SJCRH30 (cell line): Measurements from ENCODE around the gene CLMN. TPM values are rescaled to one million over a fixed set of nuclear protein-coding genes. Genes with fewer than 3 reads are reported as not detected.

Experiments
- DNase-seq, 2 experiments: peaks; one replicate each; pipeline ENCODE4 v3.0.0-alpha.2; 2015 to 2020
- H3K27ac ChIP-seq: fragments of 250-450 bp; sonication (Bioruptor Pico); 2 replicates; pipeline ENCODE4 v1.5.1; 2020; ENCODE audit warnings: mild to moderate bottlenecking, moderate library complexity
- H3K27me3 ChIP-seq: fragments of 250-450 bp; sonication (Bioruptor Pico); 2 replicates; pipeline ENCODE4 v1.5.1; 2020; ENCODE audit warnings: mild to moderate bottlenecking, moderate library complexity
- H3K36me3 ChIP-seq: fragments of 250-450 bp; sonication (Bioruptor Pico); 2 replicates; pipeline ENCODE4 v1.5.1; 2020; ENCODE audit warnings: mild to moderate bottlenecking, moderate library complexity
- H3K4me1 ChIP-seq: fragments of 250-450 bp; sonication (Bioruptor Pico); 2 replicates; pipeline ENCODE4 v1.5.1; 2020; ENCODE audit warnings: mild to moderate bottlenecking, moderate library complexity
- H3K4me3 ChIP-seq: fragments of 250-450 bp; sonication (Bioruptor Pico); 2 replicates; pipeline ENCODE4 v1.5.1; 2020; ENCODE audit warnings: mild to moderate bottlenecking, moderate library complexity
- H3K9me3 ChIP-seq: fragments of 250-450 bp; sonication (Bioruptor Pico); replicated peaks from 2 replicates; pipeline ENCODE4 v1.5.1; 2020; ENCODE audit warnings: mild to moderate bottlenecking, moderate library complexity
- total RNA-seq: library from RNA; depleted of rRNA; stranded (reverse); fragments of >200 nt; shearing (Covaris generic); gene quantifications from 2 replicates; pipeline ENCODE4 v1.2.3, GENCODE V29; 2014

CLMN gene
- total RNA-seq, 1 experiment from 2014 or later, result 29.0 TPM

DNA sequence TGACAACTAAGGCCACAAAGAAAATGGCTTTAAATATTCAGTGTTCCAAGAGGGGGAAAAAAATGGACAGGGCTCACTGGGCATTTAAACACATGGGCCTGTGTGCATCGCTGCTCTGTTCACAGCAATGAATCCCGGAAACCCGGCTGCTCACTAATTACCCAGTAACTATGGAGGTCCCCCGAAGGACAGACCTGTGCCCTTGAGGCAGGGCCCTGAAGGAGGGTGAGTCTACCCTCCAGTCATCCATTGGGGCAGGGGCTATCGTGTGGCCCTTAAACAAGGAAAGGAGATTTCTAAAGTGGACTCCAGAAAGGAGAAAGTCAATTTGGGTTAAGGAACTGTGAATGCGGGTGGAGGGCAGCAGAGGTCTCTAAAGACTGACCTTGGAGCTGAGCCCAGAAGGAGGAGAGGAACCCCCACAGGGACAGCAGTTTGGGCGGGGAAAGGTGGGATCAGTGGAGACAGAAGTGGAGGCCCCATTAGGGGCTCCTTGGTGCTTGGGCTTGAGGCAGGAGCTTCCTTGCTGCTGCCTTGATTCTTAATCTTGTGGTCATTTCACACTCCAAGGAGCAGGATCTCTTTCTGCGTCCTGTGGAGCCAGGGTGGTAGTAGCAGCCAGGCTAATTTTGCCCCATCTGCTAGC, 1.4 kb upstream of the CLMN start:
- Histone ChIP-seq H3K4me1 (peaks cover 34% of the 10 kb centered on the region), H3K27me3 (no peaks in the 10 kb centered on the region), H3K27ac (no peak overlapping the region), H3K36me3 (no peaks in the 10 kb centered on the region), H3K4me3 (no peak overlapping the region), H3K9me3 (no peaks in the 10 kb centered on the region)
- no peak for DNase-seq

DNA sequence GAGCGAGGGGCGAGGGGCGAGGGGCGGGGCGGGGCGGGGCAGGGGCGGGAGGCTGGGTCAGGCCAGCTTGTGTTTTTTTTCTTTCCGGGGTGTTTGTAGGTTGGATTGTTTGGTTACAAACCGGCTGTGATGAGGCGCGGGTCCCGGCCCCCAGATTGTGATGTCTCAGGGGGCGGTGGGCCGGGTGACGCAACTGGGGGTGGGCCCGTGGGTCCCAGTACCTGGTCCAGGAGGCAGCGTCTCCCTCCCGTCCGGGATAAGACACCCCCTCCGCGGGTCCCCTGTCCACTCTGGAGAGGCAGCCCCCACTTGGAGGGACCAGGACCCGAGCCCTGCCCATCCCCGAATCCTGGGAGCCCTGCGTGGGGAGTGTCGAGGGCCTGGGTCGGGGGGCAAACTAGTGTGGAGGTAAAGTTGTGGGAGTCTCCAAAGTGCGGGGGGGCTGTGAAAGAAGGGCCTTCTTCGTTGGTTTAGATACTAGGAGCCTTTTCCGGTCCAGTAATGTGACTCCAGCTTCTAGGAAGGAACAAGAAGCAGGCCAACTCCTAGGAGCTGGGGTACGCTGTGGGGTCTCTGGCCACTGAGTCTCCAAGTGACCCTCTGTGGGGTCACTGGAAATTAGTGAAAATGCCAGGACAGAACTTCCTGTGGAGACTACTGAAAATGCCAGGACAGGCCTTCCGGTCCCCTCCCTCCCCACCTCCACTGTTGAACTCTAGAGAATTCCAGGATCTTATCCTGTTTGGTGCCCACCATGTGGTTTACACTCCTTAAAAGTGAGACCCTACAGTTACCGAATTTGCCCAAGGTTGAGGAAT, 579 bp upstream of the CLMN start:
- Histone ChIP-seq H3K9me3 (no peaks in the 10 kb centered on the region), H3K27me3 (no peaks in the 10 kb centered on the region), H3K4me1 (peaks cover 42% of the 10 kb centered on the region), H3K36me3 (no peaks in the 10 kb centered on the region), H3K4me3 (peak overlapping the region; percentile 64), H3K27ac (peak overlapping the region; percentile 64; the same call in 1 of the 2 replicates)
- peak in 1 of 2 experiments; percentile 43 for DNase-seq

GRCh38 chr14:95318399-95319311, 1.1 kb downstream of the CLMN start:
- Histone ChIP-seq H3K27me3 (no peaks in the 10 kb centered on the region), H3K36me3 (no peaks in the 10 kb centered on the region), H3K4me3 (peak overlapping the region; percentile 79), H3K27ac (peak overlapping the region; percentile 67), H3K9me3 (no peaks in the 10 kb centered on the region), H3K4me1 (peaks cover 54% of the 10 kb centered on the region)
- DNase-seq, result no peak

- peaks cover 60% of the 10 kb centered on the region for H3K4me1 ChIP-seq
- H3K27me3 ChIP-seq, result no peaks in the 10 kb centered on the region
- no peak for DNase-seq
Measured at GRCh38 chr14:95317817-95318343, 1.8 kb downstream of the CLMN start.

DNA sequence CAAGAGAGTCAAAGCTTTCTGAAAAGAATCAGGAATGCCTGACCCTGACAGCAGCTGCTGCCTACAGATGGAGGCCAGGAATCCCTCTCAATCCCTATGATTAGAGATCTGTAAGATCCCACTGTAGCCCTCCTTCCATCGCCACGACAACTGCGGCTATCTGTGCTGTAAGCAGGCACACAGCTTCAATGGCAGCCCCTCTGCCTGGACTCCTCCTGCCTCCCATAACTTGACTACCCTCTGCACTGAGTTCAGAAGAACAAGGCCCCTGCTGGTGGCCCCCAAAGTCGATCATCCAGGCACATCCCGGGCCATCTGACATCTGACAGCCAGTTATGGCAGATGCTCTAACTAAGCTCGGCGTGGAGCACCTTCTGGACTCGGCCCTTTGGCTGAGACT, 2.9 kb downstream of the CLMN start:
- no peaks in the 10 kb centered on the region for H3K36me3 ChIP-seq
- no peaks in the 10 kb centered on the region for H3K9me3 ChIP-seq
- peak overlapping the region; percentile 83 for H3K27ac ChIP-seq
- peaks cover 60% of the 10 kb centered on the region for H3K4me1 ChIP-seq
- peak; percentile 84 to 88 for DNase-seq
- H3K4me3 ChIP-seq, result peak overlapping the region; percentile 30
- H3K27me3 ChIP-seq, result no peaks in the 10 kb centered on the region

More at GRCh38 chr14:95317817-95318343, 1.8 kb downstream of the CLMN start:
- Histone ChIP-seq H3K36me3 (no peaks in the 10 kb centered on the region), H3K27ac (peak overlapping the region; percentile 83; the same call in 1 of the 2 replicates), H3K9me3 (no peaks in the 10 kb centered on the region), H3K4me3 (peak overlapping the region; percentile 79; the same call in 1 of the 2 replicates)

- DNase-seq, result no peak
- no peaks in the 10 kb centered on the region for H3K27me3 ChIP-seq
- peaks cover 58% of the 10 kb centered on the region for H3K4me1 ChIP-seq
- H3K27ac ChIP-seq, result peak overlapping the region; percentile 83; the same call in 1 of the 2 replicates
- H3K9me3 ChIP-seq, result no peaks in the 10 kb centered on the region
- no peak overlapping the region for H3K4me3 ChIP-seq
- no peaks in the 10 kb centered on the region for H3K36me3 ChIP-seq
Measured at GRCh38 chr14:95315579-95315978, 4.1 kb downstream of the CLMN start.

DNA sequence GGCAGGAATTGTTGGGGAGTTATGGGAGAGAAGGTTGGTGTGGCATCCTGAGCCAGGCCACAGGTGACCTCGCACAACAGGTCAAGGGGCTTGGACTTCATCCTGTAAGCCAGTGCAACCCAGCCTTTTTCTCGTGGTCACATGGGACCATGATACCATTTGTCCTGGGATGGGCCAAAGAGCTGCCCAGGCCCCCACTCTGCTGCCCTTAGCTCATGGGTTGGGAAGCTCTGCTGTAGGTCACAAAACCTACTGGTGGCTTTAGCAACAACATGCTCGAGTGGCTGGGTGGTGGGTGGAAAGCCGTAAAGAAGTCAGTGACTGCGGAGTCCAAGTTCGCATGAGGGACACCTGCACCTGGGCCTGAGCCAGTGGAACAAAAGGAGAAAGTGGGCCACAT, 4.6 kb downstream of the CLMN start:
- peaks cover 56% of the 10 kb centered on the region for H3K4me1 ChIP-seq
- no peak overlapping the region for H3K4me3 ChIP-seq
- DNase-seq, result no peak
- no peaks in the 10 kb centered on the region for H3K9me3 ChIP-seq
- no peaks in the 10 kb centered on the region for H3K27me3 ChIP-seq
- H3K27ac ChIP-seq, result no peak overlapping the region
- H3K36me3 ChIP-seq, result no peaks in the 10 kb centered on the region

- DNase-seq, result peak in 1 of 2 experiments; percentile 21
- H3K36me3 ChIP-seq, result no peaks in the 10 kb centered on the region
Measured at GRCh38 chr14:95314609-95315008, 5.1 kb downstream of the CLMN start.

DNA sequence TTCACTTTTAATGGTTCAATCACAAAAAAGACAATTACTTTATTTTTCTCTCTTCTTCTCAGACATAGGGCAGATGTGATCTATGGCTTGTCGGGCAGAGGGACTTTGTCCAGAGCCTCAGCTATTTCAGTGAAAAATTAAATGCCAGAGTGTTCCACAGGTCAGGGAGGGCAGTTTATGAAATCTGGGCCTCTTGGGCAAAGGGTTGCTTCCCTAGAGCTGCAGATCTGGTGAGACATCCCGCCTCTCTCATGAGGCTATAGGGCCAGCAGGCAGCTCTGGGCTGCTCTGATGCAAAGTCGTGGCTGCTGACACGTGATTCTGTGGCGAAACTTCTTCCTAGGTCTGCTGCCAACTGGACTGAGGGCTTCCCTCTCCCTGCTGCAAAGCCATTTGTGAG, 6.0 kb downstream of the CLMN start:
- Histone ChIP-seq H3K4me1 (peaks cover 67% of the 10 kb centered on the region), H3K4me3 (no peak overlapping the region), H3K9me3 (no peaks in the 10 kb centered on the region), H3K27me3 (no peaks in the 10 kb centered on the region), H3K27ac (peak overlapping the region; percentile 26; the same call in 1 of the 2 replicates), H3K36me3 (no peaks in the 10 kb centered on the region)
- peak in 1 of 2 experiments; percentile 41 for DNase-seq

More at GRCh38 chr14:95314609-95315008, 5.1 kb downstream of the CLMN start:
- peaks cover 60% of the 10 kb centered on the region for H3K4me1 ChIP-seq
- H3K27me3 ChIP-seq, result no peaks in the 10 kb centered on the region
- H3K4me3 ChIP-seq, result no peak overlapping the region
- H3K27ac ChIP-seq, result no peak overlapping the region
- no peaks in the 10 kb centered on the region for H3K9me3 ChIP-seq

- Histone ChIP-seq H3K4me3 (no peak overlapping the region), H3K36me3 (no peaks in the 10 kb centered on the region), H3K27ac (no peak overlapping the region), H3K9me3 (no peaks in the 10 kb centered on the region), H3K27me3 (no peaks in the 10 kb centered on the region), H3K4me1 (peaks cover 65% of the 10 kb centered on the region)
- DNase-seq, result no peak
Measured at GRCh38 chr14:95313190-95313589, 6.5 kb downstream of the CLMN start.

DNA sequence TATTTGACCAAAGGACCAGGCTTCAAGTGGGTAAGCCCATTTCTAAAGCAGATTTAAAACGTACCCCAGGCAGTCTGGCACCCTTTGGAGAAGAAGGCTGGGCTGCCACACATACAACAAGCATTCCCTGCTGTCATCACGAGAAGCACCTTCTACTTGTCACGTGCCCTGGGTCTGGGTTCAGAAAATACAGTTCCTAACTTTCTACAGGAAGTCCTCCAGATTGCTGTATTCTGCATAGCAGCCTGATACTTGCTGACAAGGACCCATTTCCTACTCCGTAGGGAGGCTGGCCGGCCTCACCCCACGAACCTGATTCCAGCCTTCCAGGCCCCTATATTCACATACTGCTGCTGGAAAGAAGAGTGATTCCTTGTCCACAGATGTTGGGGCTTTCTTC, 7.4 kb downstream of the CLMN start:
- no peaks in the 10 kb centered on the region for H3K9me3 ChIP-seq
- no peaks in the 10 kb centered on the region for H3K27me3 ChIP-seq
- DNase-seq, result no peak
- H3K4me1 ChIP-seq, result peaks cover 68% of the 10 kb centered on the region
- no peak overlapping the region for H3K4me3 ChIP-seq
- H3K36me3 ChIP-seq, result no peaks in the 10 kb centered on the region
- H3K27ac ChIP-seq, result no peak overlapping the region

DNA sequence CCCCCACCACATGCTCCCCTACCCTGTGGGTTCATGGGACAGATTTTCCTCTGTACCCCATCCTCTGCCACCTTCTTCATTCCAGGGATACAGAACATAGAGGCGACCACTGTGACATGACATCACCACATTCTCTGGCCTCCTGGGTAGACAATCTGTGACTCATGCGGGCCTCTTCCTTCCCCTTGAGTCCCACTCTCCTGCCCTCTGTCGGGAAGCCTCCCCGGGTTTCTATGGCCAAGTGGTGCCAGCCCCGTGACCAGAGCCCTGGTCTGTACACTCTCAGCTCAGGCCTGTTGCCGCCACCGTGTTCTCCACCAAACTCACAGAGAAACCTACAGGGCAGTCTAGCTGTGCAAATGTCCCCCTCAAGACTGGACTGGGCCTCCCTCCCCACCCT, 8.0 kb downstream of the CLMN start:
- Histone ChIP-seq H3K27ac (no peak overlapping the region), H3K27me3 (no peaks in the 10 kb centered on the region), H3K4me3 (no peak overlapping the region), H3K4me1 (peaks cover 64% of the 10 kb centered on the region), H3K9me3 (no peaks in the 10 kb centered on the region), H3K36me3 (no peaks in the 10 kb centered on the region)
- no peak for DNase-seq

- Histone ChIP-seq H3K9me3 (no peaks in the 10 kb centered on the region), H3K4me1 (peaks cover 56% of the 10 kb centered on the region)
- DNase-seq, result no peak
Measured at GRCh38 chr14:95310635-95311380, 8.9 kb downstream of the CLMN start.

More at GRCh38 chr14:95310635-95311380, 8.9 kb downstream of the CLMN start:
- no peaks in the 10 kb centered on the region for H3K27me3 ChIP-seq
- H3K27ac ChIP-seq, result no peak overlapping the region
- no peak overlapping the region for H3K4me3 ChIP-seq
- no peaks in the 10 kb centered on the region; the same call in 1 of the 2 replicates for H3K36me3 ChIP-seq
